ENCODE measurements around the gene HIPK2.

- TF ChIP-seq, protein P1, sequence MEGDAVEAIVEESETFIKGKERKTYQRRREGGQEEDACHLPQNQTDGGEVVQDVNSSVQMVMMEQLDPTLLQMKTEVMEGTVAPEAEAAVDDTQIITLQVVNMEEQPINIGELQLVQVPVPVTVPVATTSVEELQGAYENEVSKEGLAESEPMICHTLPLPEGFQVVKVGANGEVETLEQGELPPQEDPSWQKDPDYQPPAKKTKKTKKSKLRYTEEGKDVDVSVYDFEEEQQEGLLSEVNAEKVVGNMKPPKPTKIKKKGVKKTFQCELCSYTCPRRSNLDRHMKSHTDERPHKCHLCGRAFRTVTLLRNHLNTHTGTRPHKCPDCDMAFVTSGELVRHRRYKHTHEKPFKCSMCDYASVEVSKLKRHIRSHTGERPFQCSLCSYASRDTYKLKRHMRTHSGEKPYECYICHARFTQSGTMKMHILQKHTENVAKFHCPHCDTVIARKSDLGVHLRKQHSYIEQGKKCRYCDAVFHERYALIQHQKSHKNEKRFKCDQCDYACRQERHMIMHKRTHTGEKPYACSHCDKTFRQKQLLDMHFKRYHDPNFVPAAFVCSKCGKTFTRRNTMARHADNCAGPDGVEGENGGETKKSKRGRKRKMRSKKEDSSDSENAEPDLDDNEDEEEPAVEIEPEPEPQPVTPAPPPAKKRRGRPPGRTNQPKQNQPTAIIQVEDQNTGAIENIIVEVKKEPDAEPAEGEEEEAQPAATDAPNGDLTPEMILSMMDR (conservative IDR thresholded peaks at IDR 0.05; ENCODE audit: low read length), result no peak
- TF ChIP-seq EZH2phosphoT487 (IDR thresholded peaks at IDR 0.05; ENCODE audit: borderline replicate concordance, low read depth, low read length), result no peak
Observed at GRCh38 chr7:139580435-139580834, 197.4 kb downstream of the HIPK2 start.
